HUES64 (cell line): ENCODE measurements around the gene PELI3.
A peak's percentile ranks its signal among the peaks of the same experiment; 100 is the strongest.

Experiments
- H3K27ac ChIP-seq: 2 replicates; pipeline ENCODE4 v1.7.0; 2013; ENCODE audit warnings: low read depth, low read length, inconsistent platforms
- H3K27me3 ChIP-seq: 2 replicates; pipeline ENCODE4 v1.6.1; 2013; ENCODE audit warnings: mild to moderate bottlenecking, low read length; ENCODE audit not compliant: insufficient read depth
- H3K36me3 ChIP-seq: 2 replicates; pipeline ENCODE4 v1.6.1; 2013; ENCODE audit warnings: mild to moderate bottlenecking, low read length; ENCODE audit not compliant: insufficient read depth
- H3K4me1 ChIP-seq: 2 replicates; pipeline ENCODE4 v1.6.1; 2013; ENCODE audit warnings: mild to moderate bottlenecking, low read length, moderate library complexity; ENCODE audit not compliant: insufficient read depth
- H3K4me3 ChIP-seq: 2 replicates; pipeline ENCODE4 v1.5.1; 2013; ENCODE audit warnings: mild to moderate bottlenecking, low read length, moderate library complexity
- H3K9ac ChIP-seq: 2 replicates; pipeline ENCODE4 v1.6.1; 2013; ENCODE audit warnings: mild to moderate bottlenecking, low read depth, low read length
- H3K9me3 ChIP-seq: 2 replicates; pipeline ENCODE4 v1.6.1; 2013; ENCODE audit warnings: low read depth, low read length; ENCODE audit not compliant: insufficient read depth
- WGBS: fragments of 150-250, 120-280 bp; methylation state at CpG from one replicate; pipeline ENCODE4 v1.1.7; 2013; ENCODE audit warnings: missing lambda C conversion rate; 5-methylcytosine and 5-hydroxymethylcytosine counted together

PELI3 gene

GRCh38 chr11:66476173-66476840 is 9.6 kb downstream of the PELI3 start:
- Histone ChIP-seq H3K27me3 (no peaks in the 10 kb centered on the region), H3K27ac (no peak overlapping the region), H3K4me1 (peaks cover 3% of the 10 kb centered on the region; the same call in 1 of the 2 replicates), H3K4me3 (no peak overlapping the region), H3K9me3 (no peaks in the 10 kb centered on the region), H3K36me3 (peaks cover 16% of the 10 kb centered on the region; the same call in 1 of the 2 replicates), H3K9ac (no peak overlapping the region)
- 90% methylated on average over 10 of the region's 10 CpGs for WGBS

GRCh38 chr11:66476841-66477251 is 10.1 kb downstream of the PELI3 start:
- no peaks in the 10 kb centered on the region for H3K27me3 ChIP-seq
- H3K4me1 ChIP-seq, result peaks cover 3% of the 10 kb centered on the region; the same call in 1 of the 2 replicates
- WGBS, result 76% methylated on average over 9 of the region's 9 CpGs
- H3K27ac ChIP-seq, result no peak overlapping the region
- H3K9ac ChIP-seq, result no peak overlapping the region
- H3K4me3 ChIP-seq, result no peak overlapping the region
- H3K36me3 ChIP-seq, result peaks cover 16% of the 10 kb centered on the region; the same call in 1 of the 2 replicates
- no peaks in the 10 kb centered on the region for H3K9me3 ChIP-seq

- no peaks in the 10 kb centered on the region for H3K27me3 ChIP-seq
- 92% methylated on average over 11 of the region's 11 CpGs for WGBS
- no peak overlapping the region for H3K4me3 ChIP-seq
- no peak overlapping the region for H3K9ac ChIP-seq
- H3K36me3 ChIP-seq, result peaks cover 13% of the 10 kb centered on the region
- no peak overlapping the region for H3K27ac ChIP-seq
- peaks cover 3% of the 10 kb centered on the region; the same call in 1 of the 2 replicates for H3K4me1 ChIP-seq
- no peaks in the 10 kb centered on the region for H3K9me3 ChIP-seq
Measured at GRCh38 chr11:66477263-66478201, 10.8 kb downstream of the PELI3 start.

- H3K27ac ChIP-seq, result peak overlapping the region; percentile 96; the same call in 1 of the 2 replicates
Measured at GRCh38 chr11:66478729-66479393, 12.2 kb downstream of the PELI3 start.

GRCh38 chr11:66479394-66480116 is 12.8 kb downstream of the PELI3 start:
- no peaks in the 10 kb centered on the region for H3K9me3 ChIP-seq
- peaks cover 3% of the 10 kb centered on the region; the same call in 1 of the 2 replicates for H3K4me1 ChIP-seq
- H3K9ac ChIP-seq, result peak overlapping the region; percentile 92
- peak overlapping the region; percentile 96 for H3K27ac ChIP-seq
- H3K4me3 ChIP-seq, result peak overlapping the region; percentile 85
- peaks cover 12% of the 10 kb centered on the region for H3K36me3 ChIP-seq
- 3% methylated on average over 34 of the region's 34 CpGs for WGBS
- no peaks in the 10 kb centered on the region for H3K27me3 ChIP-seq

More at GRCh38 chr11:66478729-66479393, 12.2 kb downstream of the PELI3 start:
- H3K4me1 ChIP-seq, result peaks cover 3% of the 10 kb centered on the region; the same call in 1 of the 2 replicates
- peak overlapping the region; percentile 92 for H3K9ac ChIP-seq
- WGBS, result 56% methylated on average over 8 of the region's 8 CpGs
- peaks cover 14% of the 10 kb centered on the region for H3K36me3 ChIP-seq
- H3K9me3 ChIP-seq, result no peaks in the 10 kb centered on the region
- H3K4me3 ChIP-seq, result peak overlapping the region; percentile 85
- no peaks in the 10 kb centered on the region for H3K27me3 ChIP-seq

GRCh38 chr11:66480117-66480938 is 13.6 kb downstream of the PELI3 start, which contains the start of gene DPP3:
Gene DPP3, plus strand, starts transcription at chr11:66480434. Its CDS starts 1,767 bp downstream, at chr11:66482201.
- H3K36me3 ChIP-seq, result peaks cover 12% of the 10 kb centered on the region
- peak within 1 kb of the TSS; percentile 96 for H3K27ac ChIP-seq
- WGBS, result under 1% methylated on average over 62 of the region's 62 CpGs
- H3K9me3 ChIP-seq, result no peaks in the 10 kb centered on the region
- peak within 1 kb of the TSS; percentile 85 for H3K4me3 ChIP-seq
- peaks cover 3% of the 10 kb centered on the region; the same call in 1 of the 2 replicates for H3K4me1 ChIP-seq
- H3K9ac ChIP-seq, result peak within 1 kb of the TSS; percentile 92
- no peaks in the 10 kb centered on the region for H3K27me3 ChIP-seq

- 91% methylated on average over 7 of the region's 7 CpGs for WGBS
- H3K36me3 ChIP-seq, result peaks cover 51% of the 10 kb centered on the region
Measured at GRCh38 chr11:66484806-66485380, 18.2 kb downstream of the PELI3 start.

GRCh38 chr11:66488957-66489356 is 22.3 kb downstream of the PELI3 start:
- Histone ChIP-seq H3K9me3 (no peaks in the 10 kb centered on the region), H3K27ac (no peak overlapping the region), H3K4me1 (peaks cover 4% of the 10 kb centered on the region; the same call in 1 of the 2 replicates), H3K4me3 (no peak overlapping the region), H3K9ac (no peak overlapping the region), H3K27me3 (no peaks in the 10 kb centered on the region), H3K36me3 (peaks cover 67% of the 10 kb centered on the region)
- 97% methylated on average over 10 of the region's 10 CpGs for WGBS

More at GRCh38 chr11:66484806-66485380, 18.2 kb downstream of the PELI3 start:
- no peak overlapping the region for H3K27ac ChIP-seq
- H3K9me3 ChIP-seq, result no peaks in the 10 kb centered on the region
- no peak overlapping the region for H3K4me3 ChIP-seq
- no peaks in the 10 kb centered on the region for H3K4me1 ChIP-seq
- H3K9ac ChIP-seq, result no peak overlapping the region
- no peaks in the 10 kb centered on the region for H3K27me3 ChIP-seq

GRCh38 chr11:66489636-66490035 is 22.9 kb downstream of the PELI3 start:
- no peaks in the 10 kb centered on the region for H3K27me3 ChIP-seq
- H3K9me3 ChIP-seq, result no peaks in the 10 kb centered on the region
- no peak overlapping the region for H3K4me3 ChIP-seq
- no peak overlapping the region for H3K9ac ChIP-seq
- peaks cover 67% of the 10 kb centered on the region for H3K36me3 ChIP-seq
- WGBS, result 88% methylated on average over 7 of the region's 7 CpGs
- H3K27ac ChIP-seq, result no peak overlapping the region
- peaks cover 4% of the 10 kb centered on the region; the same call in 1 of the 2 replicates for H3K4me1 ChIP-seq
